ENCODE measurements around the gene IRX2. TPM values are rescaled to one million over a fixed set of nuclear protein-coding genes. Genes with fewer than 3 reads are reported as not detected.

IRX2 gene
- total RNA-seq, 1 experiment from 2014 or later, result 16.7 TPM

GRCh38 chr5:2727550-2727949 lies 23.9 kb downstream of the IRX2 start:
- no peaks in the 10 kb centered on the region for H3K4me1 ChIP-seq (replicated peaks)
- no peaks in the 10 kb centered on the region for H3K36me3 ChIP-seq
- no peak overlapping the region for H3K27ac ChIP-seq
- DNase-seq (ENCODE audit: low read depth in 1 of 2, low spot score in 2 of 2), result peak in 1 of 2 experiments; percentile 37
- no peak overlapping the region for H3K4me3 ChIP-seq
- H3K9me3 ChIP-seq (replicated peaks), result no peaks in the 10 kb centered on the region
- peaks cover 39% of the 10 kb centered on the region for H3K27me3 ChIP-seq (replicated peaks)

GRCh38 chr5:2725980-2726765 lies 25.3 kb downstream of the IRX2 start:
- Histone ChIP-seq H3K27me3 (replicated peaks) (peaks cover 32% of the 10 kb centered on the region), H3K4me1 (replicated peaks) (no peaks in the 10 kb centered on the region), H3K27ac (no peak overlapping the region), H3K4me3 (no peak overlapping the region), H3K9me3 (replicated peaks) (no peaks in the 10 kb centered on the region), H3K36me3 (no peaks in the 10 kb centered on the region)
- peak in 1 of 2 experiments; percentile 36 for DNase-seq (ENCODE audit: low read depth in 1 of 2, low spot score in 2 of 2)

GRCh38 chr5:2724831-2725230 lies 26.6 kb downstream of the IRX2 start:
- H3K27me3 ChIP-seq (replicated peaks), result peaks cover 36% of the 10 kb centered on the region
- H3K4me1 ChIP-seq (replicated peaks), result no peaks in the 10 kb centered on the region
- no peak overlapping the region for H3K4me3 ChIP-seq
- no peaks in the 10 kb centered on the region for H3K36me3 ChIP-seq
- no peak overlapping the region for H3K27ac ChIP-seq
- no peaks in the 10 kb centered on the region for H3K9me3 ChIP-seq (replicated peaks)
- no peak for DNase-seq (ENCODE audit: low read depth in 1 of 2, low spot score in 2 of 2)

- Histone ChIP-seq H3K27ac (no peak overlapping the region), H3K27me3 (replicated peaks) (peaks cover 31% of the 10 kb centered on the region), H3K9me3 (replicated peaks) (no peaks in the 10 kb centered on the region), H3K36me3 (no peaks in the 10 kb centered on the region), H3K4me3 (no peak overlapping the region), H3K4me1 (replicated peaks) (no peaks in the 10 kb centered on the region)
- DNase-seq (ENCODE audit: low read depth in 1 of 2, low spot score in 2 of 2), result peak in 1 of 2 experiments; percentile 42
Observed at GRCh38 chr5:2724031-2724581, 27.4 kb downstream of the IRX2 start.

- no peaks in the 10 kb centered on the region for H3K4me1 ChIP-seq (replicated peaks)
- H3K27me3 ChIP-seq (replicated peaks), result peaks cover 22% of the 10 kb centered on the region
- DNase-seq (ENCODE audit: low read depth in 1 of 2, low spot score in 2 of 2), result peak in 1 of 2 experiments; percentile 33
- no peak overlapping the region for H3K27ac ChIP-seq
- no peaks in the 10 kb centered on the region for H3K9me3 ChIP-seq (replicated peaks)
- H3K36me3 ChIP-seq, result no peaks in the 10 kb centered on the region
- no peak overlapping the region for H3K4me3 ChIP-seq
Observed at GRCh38 chr5:2722901-2723300, 28.6 kb downstream of the IRX2 start.

GRCh38 chr5:2721385-2722138 lies 29.9 kb downstream of the IRX2 start:
- Histone ChIP-seq H3K27me3 (replicated peaks) (peaks cover 9% of the 10 kb centered on the region; the same call in 1 of the 2 replicates), H3K4me1 (replicated peaks) (no peaks in the 10 kb centered on the region), H3K4me3 (no peak overlapping the region), H3K36me3 (no peaks in the 10 kb centered on the region), H3K27ac (no peak overlapping the region), H3K9me3 (replicated peaks) (no peaks in the 10 kb centered on the region)
- DNase-seq (ENCODE audit: low read depth in 1 of 2, low spot score in 2 of 2), result peak in 1 of 2 experiments; percentile 16

GRCh38 chr5:2719332-2719731 lies 32.1 kb downstream of the IRX2 start:
- DNase-seq (ENCODE audit: low read depth in 1 of 2, low spot score in 2 of 2), result no peak
- no peak overlapping the region for H3K27ac ChIP-seq
- H3K36me3 ChIP-seq, result no peaks in the 10 kb centered on the region
- no peaks in the 10 kb centered on the region for H3K9me3 ChIP-seq (replicated peaks)
- H3K27me3 ChIP-seq (replicated peaks), result 0 out of 2 replicates have a peak, but pooled peaks cover 4% of the 10 kb centered on the region
- no peaks in the 10 kb centered on the region for H3K4me1 ChIP-seq (replicated peaks)
- H3K4me3 ChIP-seq, result no peak overlapping the region

GRCh38 chr5:2718115-2718514 lies 33.4 kb downstream of the IRX2 start:
- Histone ChIP-seq H3K27me3 (replicated peaks) (0 out of 2 replicates have a peak, but pooled peaks cover 4% of the 10 kb centered on the region), H3K4me3 (no peak overlapping the region), H3K9me3 (replicated peaks) (no peaks in the 10 kb centered on the region), H3K4me1 (replicated peaks) (no peaks in the 10 kb centered on the region), H3K36me3 (no peaks in the 10 kb centered on the region), H3K27ac (no peak overlapping the region)
- DNase-seq (ENCODE audit: low read depth in 1 of 2, low spot score in 2 of 2), result no peak

GRCh38 chr5:2715856-2716255 lies 35.6 kb downstream of the IRX2 start:
- no peak for DNase-seq (ENCODE audit: low read depth in 1 of 2, low spot score in 2 of 2)
- no peak overlapping the region for H3K4me3 ChIP-seq
- 0 out of 2 replicates have a peak, but pooled peaks cover under 1% of the 10 kb centered on the region for H3K27me3 ChIP-seq (replicated peaks)
- H3K27ac ChIP-seq, result no peak overlapping the region
- no peaks in the 10 kb centered on the region for H3K4me1 ChIP-seq (replicated peaks)
- no peaks in the 10 kb centered on the region for H3K9me3 ChIP-seq (replicated peaks)
- H3K36me3 ChIP-seq, result no peaks in the 10 kb centered on the region

GRCh38 chr5:2714805-2715204 lies 36.7 kb downstream of the IRX2 start:
- H3K36me3 ChIP-seq, result no peaks in the 10 kb centered on the region
- no peak overlapping the region for H3K4me3 ChIP-seq
- DNase-seq (ENCODE audit: low read depth in 1 of 2, low spot score in 2 of 2), result no peak
- no peak overlapping the region for H3K27ac ChIP-seq
- no peaks in the 10 kb centered on the region for H3K9me3 ChIP-seq (replicated peaks)
- no peaks in the 10 kb centered on the region for H3K27me3 ChIP-seq (replicated peaks)
- H3K4me1 ChIP-seq (replicated peaks), result no peaks in the 10 kb centered on the region

GRCh38 chr5:2714026-2714425 lies 37.5 kb downstream of the IRX2 start:
- no peak overlapping the region for H3K4me3 ChIP-seq

GRCh38 chr5:2711446-2712425 lies 39.7 kb downstream of the IRX2 start:
- no peaks in the 10 kb centered on the region for H3K36me3 ChIP-seq
- no peak overlapping the region for H3K27ac ChIP-seq
- no peak overlapping the region for H3K4me3 ChIP-seq
- no peaks in the 10 kb centered on the region for H3K9me3 ChIP-seq (replicated peaks)
- DNase-seq (ENCODE audit: low read depth in 1 of 2, low spot score in 2 of 2), result no peak
- no peaks in the 10 kb centered on the region for H3K4me1 ChIP-seq (replicated peaks)
- no peaks in the 10 kb centered on the region for H3K27me3 ChIP-seq (replicated peaks)

More at GRCh38 chr5:2714026-2714425, 37.5 kb downstream of the IRX2 start:
- no peaks in the 10 kb centered on the region for H3K36me3 ChIP-seq
- no peaks in the 10 kb centered on the region for H3K9me3 ChIP-seq (replicated peaks)
- H3K4me1 ChIP-seq (replicated peaks), result no peaks in the 10 kb centered on the region
- H3K27ac ChIP-seq, result no peak overlapping the region
- H3K27me3 ChIP-seq (replicated peaks), result no peaks in the 10 kb centered on the region
- no peak for DNase-seq (ENCODE audit: low read depth in 1 of 2, low spot score in 2 of 2)

GRCh38 chr5:2710910-2711309 lies 40.6 kb downstream of the IRX2 start:
- Histone ChIP-seq H3K27ac (no peak overlapping the region), H3K4me3 (no peak overlapping the region), H3K4me1 (replicated peaks) (no peaks in the 10 kb centered on the region), H3K27me3 (replicated peaks) (no peaks in the 10 kb centered on the region), H3K9me3 (replicated peaks) (no peaks in the 10 kb centered on the region), H3K36me3 (no peaks in the 10 kb centered on the region)
- DNase-seq (ENCODE audit: low read depth in 1 of 2, low spot score in 2 of 2), result peak in 1 of 2 experiments; percentile 7

All from SJSA1 (cell line).